Neural progenitor cell (in vitro differentiated cells): ENCODE data around the gene KLHDC8B. TPM values are rescaled to one million over a fixed set of nuclear protein-coding genes. Genes with fewer than 3 reads are reported as not detected.

Source experiments
- DNase-seq: peaks from one replicate; pipeline ENCODE4 v3.0.0-alpha.2; 2016; ENCODE audit warnings: low spot score
- H2AFZ ChIP-seq: fragments of 200-600 bp; sonication (generic); replicated peaks from 2 replicates; pipeline ENCODE4 v1.6.1; 2016; ENCODE audit warnings: antibody characterized with exemption
- H3F3A ChIP-seq: fragments of 200-600 bp; sonication (generic); 2 replicates; pipeline ENCODE4 v1.6.1; 2016; ENCODE audit warnings: antibody characterized with exemption, low read depth
- H3K27ac ChIP-seq: fragments of 200-600 bp; sonication (generic); 2 replicates; pipeline ENCODE4 v1.5.1; 2016; ENCODE audit warnings: mild to moderate bottlenecking
- H3K27me3 ChIP-seq: fragments of 200-600 bp; sonication (generic); 2 replicates; pipeline ENCODE4 v1.6.1; 2016; ENCODE audit warnings: mild to moderate bottlenecking, moderate library complexity
- H3K36me3 ChIP-seq: fragments of 200-600 bp; sonication (generic); 2 replicates; pipeline ENCODE4 v1.5.1; 2016
- H3K4me1 ChIP-seq: fragments of 200-600 bp; sonication (generic); 2 replicates; pipeline ENCODE4 v1.6.1; 2016; ENCODE audit warnings: mixed run types
- H3K4me2 ChIP-seq: fragments of 200-600 bp; sonication (generic); 2 replicates; pipeline ENCODE4 v1.6.1; 2016
- H3K4me3 ChIP-seq: fragments of 200-600 bp; sonication (generic); 2 replicates; pipeline ENCODE4 v1.5.1; 2016
- H3K79me2 ChIP-seq: fragments of 200-600 bp; sonication (generic); 2 replicates; pipeline ENCODE4 v1.6.1; 2016; ENCODE audit warnings: low read depth
- H3K9ac ChIP-seq: fragments of 200-600 bp; sonication (generic); 2 replicates; pipeline ENCODE4 v1.6.1; 2016
- H3K9me3 ChIP-seq: fragments of 200-600 bp; sonication (generic); 2 replicates; pipeline ENCODE4 v1.5.1; 2016; ENCODE audit warnings: low read depth
- H4K20me1 ChIP-seq: fragments of 200-600 bp; sonication (generic); 2 replicates; pipeline ENCODE4 v1.6.1; 2016; ENCODE audit warnings: low read depth
- H3K27ac Mint-ChIP-seq: 3 replicates; pipeline ENCODE4 v1.8.0; 2021; ENCODE audit warnings: mixed read lengths
- H3K27me3 Mint-ChIP-seq: 2 replicates; pipeline ENCODE4 v1.8.0; 2022; ENCODE audit warnings: low read depth, mild to moderate bottlenecking, inconsistent platforms, moderate library complexity, mixed read lengths; ENCODE audit not compliant: insufficient read depth
- H3K36me3 Mint-ChIP-seq: 3 replicates; pipeline ENCODE4 v1.8.0; 2021; ENCODE audit warnings: mixed read lengths
- H3K4me1 Mint-ChIP-seq: 3 replicates; pipeline ENCODE4 v1.8.0; 2021; ENCODE audit warnings: mixed read lengths
- H3K4me3 Mint-ChIP-seq: 3 replicates; pipeline ENCODE4 v1.8.0; 2021; ENCODE audit warnings: mild to moderate bottlenecking, moderate library complexity, mixed read lengths
- H3K9me3 Mint-ChIP-seq: 3 replicates; pipeline ENCODE4 v1.8.0; 2020; ENCODE audit warnings: mixed read lengths
- CTCF ChIP-seq: fragments of 200-600 bp; sonication (generic); IDR thresholded peaks from 2 replicates; pipeline ENCODE4 v1.5.1; 2017; ENCODE audit warnings: antibody characterized with exemption, mild to moderate bottlenecking
- EZH2 ChIP-seq: fragments of 200-600 bp; sonication (generic); IDR thresholded peaks from 2 replicates; pipeline ENCODE4 v1.6.1; 2017; ENCODE audit warnings: antibody characterized with exemption, mild to moderate bottlenecking, moderate library complexity
- EZH2phosphoT487 ChIP-seq: fragments of 200-600 bp; sonication (generic); IDR thresholded peaks from 2 replicates; pipeline ENCODE4 v1.6.1; 2017; ENCODE audit warnings: antibody characterized with exemption
- total RNA-seq: library from RNA; depleted of rRNA; stranded (reverse); fragments of >200 nt; gene quantifications from 2 replicates; pipeline ENCODE4 v1.2.3, GENCODE V29; 2015; ENCODE audit warnings: low replicate concordance

KLHDC8B gene
- total RNA-seq, 1 donor from 2014 or later = 14.8 TPM

GRCh38 chr3:49122886-49123545 lies 48.4 kb upstream of the KLHDC8B start:
- Mint-ChIP-seq H3K4me1 (peaks cover 4% of the 10 kb centered on the region), H3K27ac (no peak overlapping the region), H3K27me3 (peaks cover 2% of the 10 kb centered on the region), H3K4me3 (no peak overlapping the region), H3K36me3 (peaks cover 2% of the 10 kb centered on the region), H3K9me3 (no peaks in the 10 kb centered on the region)
- no peak overlapping the region for H3K4me2 ChIP-seq
- no peak overlapping the region for H3K4me3 ChIP-seq
- no peaks in the 10 kb centered on the region for H3K9me3 ChIP-seq
- H3K4me1 ChIP-seq = no peaks in the 10 kb centered on the region
- no peak overlapping the region for H2AFZ ChIP-seq
- DNase-seq = no peak
- no peaks in the 10 kb centered on the region for H4K20me1 ChIP-seq
- TF ChIP-seq EZH2 = no peak
- TF ChIP-seq EZH2phosphoT487 = no peak
- TF ChIP-seq CTCF = no peak
- H3K9ac ChIP-seq = no peak overlapping the region
- peaks cover 20% of the 10 kb centered on the region for H3F3A ChIP-seq
- no peaks in the 10 kb centered on the region for H3K36me3 ChIP-seq
- peaks cover 18% of the 10 kb centered on the region for H3K79me2 ChIP-seq
- no peak overlapping the region for H3K27ac ChIP-seq
- no peaks in the 10 kb centered on the region for H3K27me3 ChIP-seq

GRCh38 chr3:49123687-49124086 lies 47.7 kb upstream of the KLHDC8B start:
- no peaks in the 10 kb centered on the region for H3K9me3 Mint-ChIP-seq

GRCh38 chr3:49124203-49124602 lies 47.2 kb upstream of the KLHDC8B start:
- H3K27ac Mint-ChIP-seq = no peak overlapping the region
- peaks cover 20% of the 10 kb centered on the region for H3F3A ChIP-seq
- no peaks in the 10 kb centered on the region for H3K9me3 Mint-ChIP-seq
- H3K27ac ChIP-seq = no peak overlapping the region
- no peak overlapping the region for H2AFZ ChIP-seq
- no peak for DNase-seq
- no peaks in the 10 kb centered on the region for H3K27me3 ChIP-seq
- no peaks in the 10 kb centered on the region for H3K4me1 ChIP-seq
- peaks cover 2% of the 10 kb centered on the region for H3K27me3 Mint-ChIP-seq
- H3K36me3 ChIP-seq = no peaks in the 10 kb centered on the region
- no peak overlapping the region for H3K9ac ChIP-seq
- H3K4me1 Mint-ChIP-seq = peaks cover 4% of the 10 kb centered on the region
- H3K4me2 ChIP-seq = no peak overlapping the region
- no peaks in the 10 kb centered on the region for H3K9me3 ChIP-seq
- H4K20me1 ChIP-seq = no peaks in the 10 kb centered on the region
- H3K36me3 Mint-ChIP-seq = peaks cover 3% of the 10 kb centered on the region
- no peak overlapping the region for H3K4me3 Mint-ChIP-seq
- H3K79me2 ChIP-seq = peaks cover 10% of the 10 kb centered on the region
- no peak overlapping the region for H3K4me3 ChIP-seq
- TF ChIP-seq CTCF (no peak), EZH2 (no peak), EZH2phosphoT487 (no peak)

More at GRCh38 chr3:49123687-49124086, 47.7 kb upstream of the KLHDC8B start:
- Histone ChIP-seq H3K4me1 (no peaks in the 10 kb centered on the region), H4K20me1 (no peaks in the 10 kb centered on the region), H3K9ac (no peak overlapping the region), H2AFZ (no peak overlapping the region), H3F3A (peaks cover 20% of the 10 kb centered on the region), H3K4me2 (no peak overlapping the region), H3K36me3 (no peaks in the 10 kb centered on the region), H3K4me3 (no peak overlapping the region), H3K27ac (no peak overlapping the region), H3K79me2 (peaks cover 16% of the 10 kb centered on the region), H3K27me3 (no peaks in the 10 kb centered on the region), H3K9me3 (no peaks in the 10 kb centered on the region)
- TF ChIP-seq CTCF = no peak
- no peak for TF ChIP-seq EZH2
- Mint-ChIP-seq H3K4me1 (peaks cover 4% of the 10 kb centered on the region), H3K27ac (no peak overlapping the region), H3K36me3 (peaks cover 2% of the 10 kb centered on the region), H3K4me3 (no peak overlapping the region), H3K27me3 (peaks cover 2% of the 10 kb centered on the region)
- no peak for DNase-seq
